Ureter (tissue), 1 donor: ENCODE measurements around the gene MISP. TPM values are rescaled to one million over a fixed set of nuclear protein-coding genes. Genes with fewer than 3 reads are reported as not detected.

Experiments
- DNase-seq: peaks from one replicate; pipeline ENCODE4 v3.0.0-alpha.2; 2020; ENCODE audit warnings: low spot score
- total RNA-seq: library from RNA; stranded (reverse); gene quantifications from one replicate; pipeline ENCODE4 v1.2.4, GENCODE V29; 2023
- donor health status: DM: yes; HTN: yes; CAD: no.

The MISP gene
- total RNA-seq, 1 donor from 2014 or later: 2.4 TPM

DNA sequence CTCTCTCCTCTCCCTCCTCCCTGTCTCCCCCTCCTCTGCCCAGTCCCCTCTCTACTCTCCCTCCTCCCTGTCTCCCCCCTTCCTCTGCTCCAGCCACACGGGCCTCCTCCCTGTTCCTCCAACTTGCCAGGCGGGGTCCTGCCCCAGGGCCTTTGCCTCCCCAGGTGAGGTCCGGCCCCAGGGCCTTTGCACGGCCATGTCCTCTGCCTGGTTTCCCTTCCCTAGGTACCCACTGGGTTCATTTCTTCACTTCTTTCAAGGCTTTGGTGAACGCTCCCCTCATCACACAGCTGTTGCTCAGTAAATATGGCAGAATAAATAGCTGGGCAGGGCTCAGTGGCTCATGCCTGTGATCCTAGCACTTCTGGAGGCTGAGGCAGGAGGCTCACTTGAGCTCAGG, 21.2 kb downstream of the MISP start:
- no peak for DNase-seq

- DNase-seq: no peak
Observed at GRCh38 chr19:772730-773436, 22.0 kb downstream of the MISP start.

- DNase-seq: no peak
Observed at GRCh38 chr19:776549-776948, 25.6 kb downstream of the MISP start.

DNA sequence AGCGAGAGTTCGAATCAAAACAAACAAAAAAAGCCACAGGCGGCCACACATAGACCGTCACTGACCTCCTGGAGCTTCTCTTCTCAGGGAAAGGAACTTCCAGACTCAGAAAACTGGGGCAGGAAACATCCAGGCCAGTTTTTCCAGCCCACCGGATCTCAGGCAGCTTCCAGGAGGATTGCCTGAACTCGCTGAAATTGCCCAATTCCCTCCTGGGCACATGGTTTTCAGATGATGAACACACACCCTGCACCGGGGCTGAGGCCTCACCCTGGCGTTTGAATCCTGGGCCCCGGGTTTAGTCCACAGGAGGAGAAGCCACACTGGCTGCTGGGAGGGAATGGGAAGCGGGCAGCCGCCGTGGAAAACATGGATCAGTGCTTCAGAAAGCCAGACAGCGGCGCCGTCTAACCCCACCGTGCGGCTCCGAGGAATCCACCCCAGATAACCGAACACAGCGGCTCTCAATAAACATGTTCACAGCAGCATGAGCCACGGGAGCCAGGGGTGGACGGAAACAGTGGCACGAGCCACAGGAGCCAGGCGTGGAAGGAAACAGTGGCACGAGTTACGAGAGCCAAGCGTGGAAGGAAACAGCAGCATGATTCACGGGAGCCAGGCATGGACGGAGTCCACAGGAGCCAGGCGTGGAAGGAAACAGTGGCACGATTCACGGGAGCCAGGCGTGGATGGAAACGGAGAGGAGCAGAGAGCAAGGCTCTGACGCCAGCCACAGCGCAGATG, 28.2 kb downstream of the MISP start:
- peak; percentile 81 for DNase-seq

DNA sequence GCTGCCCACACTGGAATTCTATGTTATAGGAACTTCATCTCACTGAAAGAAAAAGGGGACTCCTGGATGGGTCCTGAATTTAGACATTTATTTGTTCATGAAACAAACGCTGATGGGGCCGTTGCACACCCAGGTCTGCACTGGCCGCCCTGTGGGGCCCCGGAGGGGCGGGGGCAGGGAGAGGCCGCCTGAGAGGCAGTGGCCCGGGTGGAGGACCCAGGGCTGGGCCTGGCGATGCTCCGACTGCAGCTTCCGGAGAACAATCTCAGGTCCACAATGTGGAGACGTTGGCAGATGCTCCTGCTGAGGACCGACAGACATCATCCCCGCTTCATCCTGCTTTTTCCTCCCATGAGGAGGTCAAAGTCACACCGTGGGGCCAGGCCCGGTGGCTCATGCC, 30.0 kb downstream of the MISP start:
- no peak for DNase-seq

DNA sequence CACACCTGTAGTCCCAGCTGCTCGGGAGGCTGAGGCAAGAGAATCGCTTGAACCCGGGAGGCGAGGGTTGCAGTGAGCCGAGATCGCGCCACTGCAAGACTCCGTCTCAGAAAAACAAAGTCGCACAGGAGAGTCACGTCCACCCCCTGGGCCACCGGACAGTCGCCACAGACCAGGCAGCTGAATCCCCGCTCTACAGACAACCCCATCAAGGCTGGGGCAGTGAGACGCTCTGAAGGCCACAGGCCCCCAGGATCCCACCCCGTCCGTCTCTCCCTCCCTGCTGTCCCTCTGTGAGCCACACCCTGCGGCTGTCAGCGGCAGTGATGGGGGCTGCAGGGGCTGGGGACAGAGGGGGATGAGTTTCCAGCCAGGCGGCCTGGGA, 30.9 kb downstream of the MISP start:
- DNase-seq: no peak

GRCh38 chr19:782185-782877, 31.4 kb downstream of the MISP start:
- DNase-seq: no peak

- DNase-seq: no peak
Observed at GRCh38 chr19:782878-783668, 32.2 kb downstream of the MISP start.

- no peak for DNase-seq
Observed at GRCh38 chr19:784541-784940, 33.6 kb downstream of the MISP start.

DNA sequence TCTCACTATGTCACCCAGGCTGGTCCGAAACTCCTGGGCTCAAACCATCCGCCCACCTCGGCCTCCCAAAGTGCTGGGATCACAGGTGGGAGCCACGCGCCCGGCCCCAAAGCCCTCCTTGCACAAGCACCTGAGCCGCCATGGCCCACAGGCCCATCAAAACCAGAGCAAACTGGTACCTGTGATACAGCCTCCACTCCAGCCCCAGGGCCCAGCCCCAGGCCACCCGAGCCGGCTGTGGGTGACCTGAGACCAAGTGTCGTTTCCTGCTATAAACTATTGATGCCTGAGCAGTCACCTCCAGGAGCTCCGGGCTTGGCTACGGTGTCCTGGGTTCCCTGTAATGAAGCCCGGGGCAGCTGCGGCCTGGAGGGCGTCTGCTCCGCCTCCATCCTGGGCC, 36.6 kb downstream of the MISP start:
- DNase-seq: no peak

GRCh38 chr19:788686-788982, 37.7 kb downstream of the MISP start:
- no peak for DNase-seq

DNA sequence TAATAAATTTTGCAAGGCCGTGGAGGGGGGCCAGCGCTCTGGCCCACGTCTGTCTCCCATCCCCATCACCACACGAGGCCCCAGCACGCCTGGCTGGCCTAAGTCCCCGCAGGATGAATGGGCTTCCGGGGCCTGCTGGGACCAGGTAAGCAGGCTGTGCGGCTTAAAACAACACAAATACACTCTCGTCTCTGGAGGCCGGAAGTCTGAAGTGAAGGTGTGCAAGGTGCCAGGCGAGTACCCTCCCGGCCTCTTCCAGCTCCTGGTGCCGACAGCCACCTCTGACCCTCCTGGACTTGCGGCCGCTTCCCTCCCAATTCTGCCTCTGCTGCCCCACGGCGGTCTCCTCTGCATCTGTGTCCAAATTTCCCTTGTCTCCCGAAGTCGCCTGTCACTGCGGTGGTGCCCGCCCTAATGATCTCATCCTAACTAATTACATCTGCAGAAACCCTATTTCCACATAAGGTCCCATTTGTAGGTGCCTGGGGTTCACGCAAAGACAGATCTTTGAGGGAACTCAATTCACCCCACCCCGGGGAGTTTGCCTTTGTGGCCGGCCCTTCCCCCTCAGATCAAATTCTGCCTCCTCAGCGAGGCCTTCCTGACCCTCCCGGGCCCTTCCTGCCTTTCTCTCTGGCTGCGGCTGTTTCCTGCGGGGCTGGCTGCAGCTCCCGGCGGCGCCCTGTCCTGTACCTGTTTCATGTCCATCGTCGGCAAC, 38.2 kb downstream of the MISP start:
- DNase-seq: no peak

- no peak for DNase-seq
Observed at GRCh38 chr19:789701-790060, 38.8 kb downstream of the MISP start.

DNA sequence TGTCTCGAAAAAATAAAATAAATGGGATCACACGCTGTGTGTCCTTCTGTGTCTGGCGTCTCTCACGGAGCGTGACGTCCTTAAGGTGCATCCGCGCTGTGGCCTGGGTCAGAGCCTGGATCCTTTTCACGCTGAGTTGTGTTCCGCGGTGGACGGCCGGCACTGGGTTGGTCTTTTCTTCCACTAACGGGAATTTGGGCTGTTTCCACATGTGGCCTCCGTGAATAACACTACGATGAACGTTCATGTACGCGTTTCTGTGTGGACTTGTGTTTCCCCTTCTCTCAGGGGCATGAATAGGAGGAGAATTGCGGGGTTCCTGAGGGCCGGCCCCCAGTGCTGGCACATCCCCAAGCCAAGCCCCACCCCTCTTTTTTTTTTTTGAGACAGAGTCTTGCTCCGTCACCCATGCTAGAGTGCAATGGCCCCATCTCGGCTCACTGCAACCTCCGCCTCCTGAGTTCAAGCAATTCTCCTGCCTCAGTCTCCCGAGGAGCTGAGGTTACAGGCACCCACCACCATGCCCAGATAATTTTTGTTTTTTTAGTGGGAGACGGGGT, 40.2 kb downstream of the MISP start:
- no peak for DNase-seq

DNA sequence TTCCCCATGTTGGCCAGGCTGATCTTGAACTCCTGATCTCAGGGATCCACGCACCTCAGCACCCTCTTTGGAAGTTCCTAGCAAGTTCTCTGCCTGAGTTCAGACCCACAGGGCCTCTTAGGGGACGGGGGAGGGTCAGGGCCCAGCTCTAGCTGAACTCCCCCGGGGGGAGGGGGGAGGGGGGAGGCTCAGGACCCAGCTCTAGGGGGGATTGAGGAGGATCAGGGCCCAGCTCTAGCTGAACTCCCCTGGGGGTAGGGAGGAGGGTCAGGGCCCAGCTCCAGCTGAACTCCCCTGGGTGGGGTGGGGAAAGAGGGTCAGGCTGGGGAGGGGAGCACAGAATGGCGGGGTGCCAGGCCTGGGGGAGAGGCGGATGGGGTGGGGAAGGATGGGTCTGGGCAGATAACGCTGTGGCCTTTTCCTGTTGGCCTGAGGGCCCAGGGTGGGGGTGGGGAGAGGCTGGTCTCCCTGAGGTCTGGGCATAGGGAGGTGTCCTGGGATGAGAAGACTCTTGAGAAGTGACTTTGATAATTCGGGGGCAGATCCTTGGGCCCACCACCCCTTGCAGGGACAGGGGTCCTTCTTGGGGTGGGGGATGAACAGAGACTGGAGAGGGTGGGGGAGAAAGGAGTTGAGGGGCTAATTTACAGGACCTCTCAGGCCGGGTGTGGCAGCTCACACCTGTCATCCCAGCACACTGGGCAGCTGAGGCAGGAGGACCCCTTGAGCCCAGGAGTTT, 40.8 kb downstream of the MISP start:
- DNase-seq: no peak

GRCh38 chr19:792306-792885, 41.5 kb downstream of the MISP start:
- DNase-seq: no peak

DNA sequence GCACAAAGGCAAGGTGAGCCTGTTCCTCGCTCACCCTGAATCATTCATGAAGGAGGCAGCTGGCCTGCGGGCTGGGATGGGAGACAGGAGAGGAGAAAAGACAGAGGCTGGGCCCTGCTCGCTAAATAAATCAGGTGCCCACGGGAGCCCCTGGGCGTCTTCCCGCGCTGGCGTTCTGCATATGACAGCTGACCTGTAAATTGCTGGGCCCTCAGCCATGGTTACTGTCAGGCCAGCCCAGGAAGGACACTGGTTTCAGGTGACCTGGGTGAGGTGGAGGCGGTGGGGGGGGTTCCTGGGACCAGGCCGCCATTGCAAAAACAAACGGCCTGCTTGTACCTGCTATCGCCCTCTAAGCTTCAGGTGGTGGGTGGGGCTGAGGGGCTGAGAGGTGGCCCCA, 42.9 kb downstream of the MISP start:
- DNase-seq: no peak

DNA sequence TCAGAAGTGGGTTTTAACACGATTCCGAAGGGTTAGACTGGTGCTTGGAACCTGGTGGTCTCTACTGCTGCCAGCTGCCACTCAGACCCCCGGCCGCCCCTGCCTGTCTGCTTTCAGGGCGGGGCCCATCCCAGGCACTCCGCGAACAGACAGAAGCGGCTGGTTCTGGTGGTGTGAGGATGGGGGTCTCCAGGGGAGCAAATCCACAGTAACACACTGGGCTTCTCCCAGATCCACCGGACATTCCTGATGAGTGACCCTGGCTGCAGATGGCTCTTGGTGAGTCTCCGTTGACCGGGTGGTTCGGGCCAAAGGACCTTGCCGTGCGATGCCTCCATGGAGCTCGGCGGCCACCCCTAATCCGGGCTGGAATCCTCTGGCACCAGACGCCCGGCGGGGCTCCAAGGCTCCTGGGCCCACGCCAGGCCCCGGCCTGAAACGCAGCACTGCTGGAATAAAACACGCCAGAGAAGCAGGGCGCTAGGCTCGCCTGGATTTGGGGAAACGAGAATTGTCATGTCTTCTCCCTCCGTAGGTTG, 44.2 kb downstream of the MISP start:
- DNase-seq: no peak

GRCh38 chr19:795691-796581, 45.0 kb downstream of the MISP start:
- no peak for DNase-seq
